ENCODE data around the gene PTPRA.

DNA sequence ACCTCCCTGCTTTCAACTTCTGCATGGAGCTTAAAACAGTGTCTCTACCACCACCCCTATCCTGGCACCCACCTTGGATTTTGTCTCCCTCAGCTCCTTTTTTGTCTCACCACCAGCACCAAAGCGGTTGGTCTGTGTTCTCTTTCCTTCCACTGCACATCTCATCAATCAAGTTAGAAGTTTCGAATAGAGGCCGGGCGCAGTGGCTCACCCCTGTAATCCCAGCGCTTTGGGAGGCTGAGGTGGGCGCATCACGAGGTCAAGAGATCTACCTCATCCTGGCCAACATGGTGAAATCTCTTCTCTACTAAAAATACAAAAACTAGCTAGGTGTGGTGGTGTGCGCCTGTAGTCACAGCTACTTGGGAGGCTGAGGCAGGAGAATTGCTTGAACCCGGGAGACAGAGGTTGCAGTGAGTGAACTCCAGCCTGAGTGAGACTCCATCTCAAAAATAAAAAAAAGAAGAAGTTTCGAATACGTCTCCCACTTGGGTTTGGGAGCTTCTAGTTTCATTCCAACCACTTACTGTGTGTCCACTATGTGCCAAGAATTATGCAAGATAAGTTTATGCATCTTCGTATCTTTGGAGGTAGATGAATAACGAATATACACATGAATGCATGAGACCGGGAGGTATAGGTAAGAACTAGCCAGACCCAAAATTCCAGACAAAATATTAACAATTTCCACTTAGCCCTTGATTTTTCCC lies 38.7 kb upstream of the PTPRA start:
- TF ChIP-seq, protein P1, sequence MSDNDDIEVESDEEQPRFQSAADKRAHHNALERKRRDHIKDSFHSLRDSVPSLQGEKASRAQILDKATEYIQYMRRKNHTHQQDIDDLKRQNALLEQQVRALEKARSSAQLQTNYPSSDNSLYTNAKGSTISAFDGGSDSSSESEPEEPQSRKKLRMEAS (IDR thresholded peaks at IDR 0.05) = no peak
- TF ChIP-seq, protein P2, sequence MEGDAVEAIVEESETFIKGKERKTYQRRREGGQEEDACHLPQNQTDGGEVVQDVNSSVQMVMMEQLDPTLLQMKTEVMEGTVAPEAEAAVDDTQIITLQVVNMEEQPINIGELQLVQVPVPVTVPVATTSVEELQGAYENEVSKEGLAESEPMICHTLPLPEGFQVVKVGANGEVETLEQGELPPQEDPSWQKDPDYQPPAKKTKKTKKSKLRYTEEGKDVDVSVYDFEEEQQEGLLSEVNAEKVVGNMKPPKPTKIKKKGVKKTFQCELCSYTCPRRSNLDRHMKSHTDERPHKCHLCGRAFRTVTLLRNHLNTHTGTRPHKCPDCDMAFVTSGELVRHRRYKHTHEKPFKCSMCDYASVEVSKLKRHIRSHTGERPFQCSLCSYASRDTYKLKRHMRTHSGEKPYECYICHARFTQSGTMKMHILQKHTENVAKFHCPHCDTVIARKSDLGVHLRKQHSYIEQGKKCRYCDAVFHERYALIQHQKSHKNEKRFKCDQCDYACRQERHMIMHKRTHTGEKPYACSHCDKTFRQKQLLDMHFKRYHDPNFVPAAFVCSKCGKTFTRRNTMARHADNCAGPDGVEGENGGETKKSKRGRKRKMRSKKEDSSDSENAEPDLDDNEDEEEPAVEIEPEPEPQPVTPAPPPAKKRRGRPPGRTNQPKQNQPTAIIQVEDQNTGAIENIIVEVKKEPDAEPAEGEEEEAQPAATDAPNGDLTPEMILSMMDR (IDR thresholded peaks at IDR 0.05; ENCODE audit: low read depth, low read length, missing input control) = no peak
